Subcutaneous adipose tissue (tissue), 4 donors: ENCODE measurements around the gene BTF3L4. TPM values are rescaled to one million over a fixed set of nuclear protein-coding genes. Genes with fewer than 3 reads are reported as not detected.

Experiments used
- total RNA-seq, 4 donors: library from RNA; depleted of rRNA; stranded (reverse); fragments of >200 nt; gene quantifications; one replicate each; pipeline ENCODE4 v1.1.0, GENCODE V29; 2016
- TF ChIP-seq, protein P1 (sequence below): fragments of 450-650 bp; IDR thresholded peaks from one replicate; pipeline ENCODE4 v1.5.1; 2016; ENCODE audit warnings: low read depth, mild to moderate bottlenecking, control low read depth, antibody characterized with exemption, moderate library complexity

The BTF3L4 gene
- total RNA-seq, 4 donors from 2014 or later: 44.3 to 85.8 (median 53.6) TPM

DNA sequence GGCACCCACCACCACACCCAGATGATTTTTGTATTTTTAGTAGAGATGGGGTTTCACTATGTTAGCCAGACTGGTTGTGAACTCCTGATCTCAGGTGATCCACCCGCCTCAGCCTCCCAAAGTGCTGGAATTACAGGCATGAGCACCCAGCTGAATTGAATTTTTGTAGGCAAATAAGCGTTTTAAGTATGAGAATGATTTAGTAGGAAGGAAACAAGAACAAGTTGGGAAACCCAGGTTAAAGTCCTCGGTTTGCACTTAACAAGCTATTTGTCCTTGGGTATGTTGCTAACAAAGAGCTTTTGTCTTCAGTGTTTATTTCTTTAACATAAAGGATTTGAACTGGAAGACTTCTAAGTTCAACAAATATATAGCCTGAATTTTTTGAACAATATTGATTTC is 23.9 kb downstream of the BTF3L4 start:
- TF ChIP-seq, protein P1, sequence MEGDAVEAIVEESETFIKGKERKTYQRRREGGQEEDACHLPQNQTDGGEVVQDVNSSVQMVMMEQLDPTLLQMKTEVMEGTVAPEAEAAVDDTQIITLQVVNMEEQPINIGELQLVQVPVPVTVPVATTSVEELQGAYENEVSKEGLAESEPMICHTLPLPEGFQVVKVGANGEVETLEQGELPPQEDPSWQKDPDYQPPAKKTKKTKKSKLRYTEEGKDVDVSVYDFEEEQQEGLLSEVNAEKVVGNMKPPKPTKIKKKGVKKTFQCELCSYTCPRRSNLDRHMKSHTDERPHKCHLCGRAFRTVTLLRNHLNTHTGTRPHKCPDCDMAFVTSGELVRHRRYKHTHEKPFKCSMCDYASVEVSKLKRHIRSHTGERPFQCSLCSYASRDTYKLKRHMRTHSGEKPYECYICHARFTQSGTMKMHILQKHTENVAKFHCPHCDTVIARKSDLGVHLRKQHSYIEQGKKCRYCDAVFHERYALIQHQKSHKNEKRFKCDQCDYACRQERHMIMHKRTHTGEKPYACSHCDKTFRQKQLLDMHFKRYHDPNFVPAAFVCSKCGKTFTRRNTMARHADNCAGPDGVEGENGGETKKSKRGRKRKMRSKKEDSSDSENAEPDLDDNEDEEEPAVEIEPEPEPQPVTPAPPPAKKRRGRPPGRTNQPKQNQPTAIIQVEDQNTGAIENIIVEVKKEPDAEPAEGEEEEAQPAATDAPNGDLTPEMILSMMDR: no peak

DNA sequence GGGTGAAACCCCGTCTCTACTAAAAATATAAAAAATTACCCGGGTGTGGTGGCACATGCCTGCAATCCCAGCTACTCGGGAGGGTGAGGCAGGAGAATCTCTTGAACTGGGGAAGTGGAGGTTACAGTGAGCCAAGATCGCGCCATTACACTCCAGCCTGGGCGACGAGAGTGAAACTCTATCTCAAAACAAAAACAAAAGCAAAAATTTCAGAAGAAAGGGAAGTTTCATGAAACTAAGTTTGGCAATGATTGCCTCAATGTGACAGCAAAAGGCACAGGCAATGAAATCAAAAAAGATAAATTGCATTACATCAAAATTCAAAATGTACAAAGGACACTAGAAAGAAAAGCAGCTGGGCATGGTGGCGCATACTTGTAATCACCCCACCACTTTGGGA is 40.1 kb downstream of the BTF3L4 start:
- TF ChIP-seq, protein P1: no peak

DNA sequence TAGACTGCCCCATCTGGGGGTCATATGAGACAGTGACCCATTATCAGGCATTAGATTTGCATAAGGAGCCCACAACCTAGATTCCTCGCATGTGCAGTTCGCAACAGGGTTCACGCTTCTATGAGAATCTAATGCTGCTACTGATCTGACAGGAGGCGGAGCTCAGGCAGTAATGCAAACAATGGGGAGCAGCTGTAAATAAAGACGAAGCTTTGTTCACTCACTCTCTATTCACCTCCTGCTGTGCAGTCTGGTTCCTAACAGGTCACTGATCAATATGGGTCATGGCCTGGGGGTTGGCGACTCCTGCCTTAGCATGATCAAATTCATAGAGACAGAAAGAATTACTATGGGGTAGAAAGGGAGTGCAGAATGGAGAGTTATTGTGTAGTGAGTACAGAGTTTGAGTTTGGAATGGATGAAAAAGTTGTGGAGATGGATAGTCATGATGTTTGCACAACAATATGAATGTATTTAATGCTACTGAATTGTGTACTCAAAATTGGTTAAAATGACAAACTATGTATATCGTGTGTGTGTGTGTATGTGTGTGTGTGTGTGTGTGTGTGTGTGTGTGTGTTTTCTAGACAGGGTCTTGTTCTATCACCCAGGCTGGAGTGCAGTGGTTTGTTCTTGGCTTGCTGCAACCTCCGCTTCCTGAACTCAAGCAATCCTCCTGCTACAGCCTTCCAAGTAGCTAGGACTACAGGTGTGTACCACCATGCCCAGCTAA is 42.2 kb downstream of the BTF3L4 start:
- TF ChIP-seq, protein P1: no peak

DNA sequence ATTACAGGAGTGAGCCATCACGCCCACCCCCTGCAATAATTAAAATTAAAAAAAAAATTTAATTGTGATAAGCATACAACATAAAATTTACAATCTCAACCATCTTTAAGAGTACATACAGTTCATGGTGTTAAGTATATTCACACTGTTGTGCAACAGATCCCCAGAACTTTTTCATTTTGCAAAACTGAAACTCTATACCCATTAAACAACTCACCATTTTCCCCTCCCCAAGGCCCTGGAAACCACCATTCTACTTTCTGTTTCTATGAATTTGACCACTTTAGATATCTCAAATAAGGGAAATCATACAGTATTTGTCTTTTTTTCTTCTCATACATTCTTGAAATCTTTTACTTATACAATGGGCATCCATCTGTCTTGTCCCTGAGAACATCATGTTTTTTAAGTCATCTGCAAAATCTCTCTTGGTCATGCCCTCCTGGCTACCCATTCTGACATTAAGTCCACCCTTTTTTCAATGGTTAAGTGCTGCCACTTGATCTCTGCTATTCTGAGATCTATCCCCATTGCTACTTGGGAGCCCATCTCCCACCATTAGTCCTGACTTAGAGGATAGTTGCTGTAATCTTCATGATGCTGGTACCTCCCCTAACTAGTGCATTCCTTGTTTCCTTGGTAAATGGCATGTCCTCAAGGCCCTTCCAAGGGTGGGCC is 46.4 kb downstream of the BTF3L4 start:
- TF ChIP-seq, protein P1: no peak

DNA sequence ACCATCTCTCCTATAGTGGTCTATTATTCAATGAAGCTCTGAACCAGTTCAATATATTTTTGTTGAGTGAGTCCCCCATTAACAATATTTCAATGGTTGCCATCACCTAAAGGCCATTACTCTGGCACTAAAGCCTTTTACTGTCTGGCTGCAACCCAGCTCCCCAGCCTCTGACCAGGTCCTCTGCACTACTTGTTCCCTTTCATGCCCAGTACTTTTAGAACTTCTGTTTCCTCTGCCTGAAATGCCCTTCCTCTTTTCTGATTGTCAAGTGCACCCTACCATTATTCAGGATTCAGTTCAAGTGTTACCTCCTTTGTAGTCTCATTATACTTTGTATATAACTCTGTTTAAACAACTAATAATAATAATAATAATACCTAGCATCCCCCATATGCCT is 55.4 kb downstream of the BTF3L4 start:
- TF ChIP-seq, protein P1: no peak

DNA sequence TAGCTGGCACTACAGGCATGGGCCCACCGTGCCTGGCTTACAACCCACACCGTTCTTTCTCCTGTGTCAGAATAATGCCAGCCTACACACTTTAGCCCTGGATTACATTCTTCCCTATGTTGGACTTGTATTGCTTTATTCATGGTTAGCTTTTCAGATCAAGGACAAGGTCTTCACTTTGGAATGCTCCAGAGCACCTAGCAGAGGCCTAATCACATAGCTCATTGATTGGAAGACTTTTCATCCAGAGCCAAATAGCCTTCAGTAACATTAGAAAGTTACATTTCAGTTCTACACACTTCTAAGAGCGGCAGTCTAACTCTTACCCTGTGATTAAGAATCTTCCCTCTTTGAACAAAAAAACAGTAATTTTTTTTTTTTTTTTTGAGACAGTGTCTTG is 56.4 kb downstream of the BTF3L4 start:
- TF ChIP-seq, protein P1: no peak

DNA sequence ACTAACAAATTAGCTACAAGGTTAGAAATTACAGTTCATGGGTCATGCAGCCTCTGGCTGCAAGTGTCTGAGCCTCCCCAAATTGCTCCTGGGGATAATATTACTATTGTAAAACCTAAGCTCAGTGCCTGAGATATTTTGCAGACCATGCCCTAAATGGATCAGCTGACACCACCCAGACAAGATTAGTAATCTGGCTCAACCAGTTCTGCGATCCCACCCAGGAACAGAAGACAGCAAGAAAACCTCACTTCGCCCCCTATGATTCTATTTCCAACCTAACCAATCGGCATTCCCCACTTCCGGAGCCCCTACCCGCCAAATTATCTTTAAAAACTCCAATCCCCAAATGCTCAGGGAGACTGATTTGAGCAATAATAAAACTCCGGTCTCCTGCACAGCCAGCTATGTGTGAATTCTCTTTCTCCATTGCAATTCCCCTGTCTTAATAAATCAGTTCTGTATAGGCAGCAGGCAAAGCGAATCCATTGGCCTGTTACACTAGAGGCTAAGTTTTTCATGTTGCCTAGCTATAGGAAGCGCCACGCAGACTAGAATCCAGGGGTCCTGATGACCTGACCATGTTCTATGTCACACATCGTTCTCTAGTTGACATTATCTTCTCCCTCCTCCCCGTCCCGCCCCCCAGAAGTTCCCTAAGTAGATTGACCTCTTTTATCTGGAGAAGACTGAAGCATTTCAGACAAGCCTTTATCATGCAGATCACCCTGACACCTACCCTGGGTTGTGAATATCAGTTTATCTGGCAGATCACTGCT is 63.4 kb downstream of the BTF3L4 start:
- TF ChIP-seq, protein P1: no peak
